Fibroblast of skin of abdomen (primary cell): ENCODE data around the gene HAUS6.
"Not testable (repeated sequence)": the region's sequence is repeated elsewhere in the genome, so short reads cannot be mapped to it uniquely, and the experiment has no call there.

Source experiments
- DNase-seq: peaks from one replicate; pipeline ENCODE4 v3.0.0-alpha.2; 2013

HAUS6 gene

DNA sequence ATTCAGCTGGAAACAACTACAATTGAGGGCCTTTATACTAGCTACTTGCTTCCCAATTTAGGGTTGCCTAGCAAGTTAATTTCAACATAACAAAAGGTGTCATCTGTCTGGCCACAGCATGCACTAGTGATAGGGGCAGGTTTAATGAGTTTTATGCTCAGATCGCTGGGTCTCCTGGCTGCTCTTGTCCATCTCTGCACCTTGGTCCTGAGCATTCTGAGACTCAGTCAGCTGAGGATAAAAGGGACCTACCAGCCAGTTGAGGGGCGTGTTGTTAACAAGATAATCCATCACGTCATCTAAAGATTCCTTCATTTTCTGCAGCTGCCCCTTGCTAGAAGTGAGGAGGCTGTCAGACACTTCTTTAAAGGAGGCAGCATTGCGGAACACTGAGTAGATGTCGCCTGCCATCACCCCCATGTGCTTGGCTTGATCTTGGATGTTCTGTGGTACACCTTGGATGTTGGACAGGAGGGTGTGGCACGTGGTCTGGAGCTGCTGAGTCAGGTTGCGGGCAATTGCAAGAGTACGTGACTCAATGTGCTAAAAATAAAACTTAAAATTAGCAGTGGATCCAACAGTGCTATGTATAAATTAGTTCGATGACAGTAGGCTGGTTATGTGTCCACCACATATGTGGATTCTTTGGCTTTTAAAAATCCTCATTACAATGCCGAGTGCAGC, 13.5 kb upstream of the HAUS6 start:
- DNase-seq = peak; percentile 61

DNA sequence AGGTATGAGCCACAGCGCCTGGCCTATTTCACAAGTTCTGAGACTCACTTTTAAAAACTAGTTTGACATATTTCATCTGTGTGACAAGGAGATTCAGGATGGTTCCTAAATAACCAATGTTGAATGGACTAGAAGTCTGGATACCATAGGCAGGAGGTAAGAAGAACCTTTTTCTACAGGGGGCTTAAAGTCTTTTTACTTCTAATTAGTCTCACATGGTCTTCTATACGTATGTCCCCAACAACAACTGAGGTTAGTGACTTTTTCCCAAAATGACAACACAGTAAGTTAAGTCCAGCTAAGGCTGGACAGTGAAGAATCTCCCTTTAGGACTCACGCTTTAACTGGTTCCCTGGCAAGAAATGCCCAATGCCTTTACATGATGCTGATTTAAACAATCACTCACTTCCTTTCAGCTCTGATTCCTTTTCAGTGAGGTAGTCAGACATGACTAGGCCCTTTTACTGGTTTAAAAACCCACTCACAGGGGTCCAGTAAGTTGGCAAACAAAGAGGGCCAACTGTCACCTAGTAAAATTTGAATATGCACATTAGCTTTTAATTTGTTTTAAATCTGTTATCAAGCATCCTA, 12.1 kb upstream of the HAUS6 start:
- DNase-seq = no peak

DNA sequence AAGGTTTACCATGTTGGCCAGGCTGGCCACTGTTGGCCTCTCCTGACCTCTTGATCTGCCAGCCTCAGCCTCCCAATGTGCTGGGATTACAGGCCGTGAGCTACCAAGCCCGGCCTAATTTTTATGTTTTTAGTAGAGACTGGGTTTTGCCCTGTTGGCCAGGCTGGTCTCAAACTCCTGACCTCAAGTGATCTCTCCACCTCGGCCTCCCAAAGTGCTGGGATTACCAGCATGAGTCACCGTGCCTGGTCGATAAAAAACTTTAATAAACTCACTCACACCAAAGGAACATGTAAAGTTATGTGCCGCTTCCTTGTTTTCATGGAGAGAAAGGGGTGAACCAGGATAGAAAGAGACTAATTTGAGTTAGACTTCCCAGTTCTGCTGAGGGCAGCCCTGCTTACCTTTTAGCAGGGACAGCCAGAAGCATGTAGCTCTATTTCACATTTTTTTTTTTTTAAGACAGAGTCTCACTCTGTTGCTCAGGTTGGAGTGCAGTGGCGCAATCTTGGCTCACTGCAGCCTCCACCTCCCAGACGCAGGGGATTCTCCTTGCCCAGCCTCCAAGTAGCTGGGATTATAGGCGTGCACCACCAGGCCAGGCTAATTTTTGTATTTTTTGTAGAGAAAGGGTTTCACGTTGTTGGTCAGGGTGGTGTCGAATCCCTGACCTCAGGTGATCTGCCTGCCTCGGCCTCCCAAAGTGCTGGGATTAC, 11.4 kb upstream of the HAUS6 start:
- DNase-seq = no peak

- DNase-seq = not testable (repeated sequence)
Measured at GRCh38 chr9:19113064-19113611, 10.4 kb upstream of the HAUS6 start.

- DNase-seq = no peak
Measured at GRCh38 chr9:19108038-19108437, 5.3 kb upstream of the HAUS6 start.

GRCh38 chr9:19104515-19105282, 2.0 kb upstream of the HAUS6 start:
- peak; percentile 56 for DNase-seq

GRCh38 chr9:19102181-19102630, 498 bp downstream of the HAUS6 start:
- no peak for DNase-seq

DNA sequence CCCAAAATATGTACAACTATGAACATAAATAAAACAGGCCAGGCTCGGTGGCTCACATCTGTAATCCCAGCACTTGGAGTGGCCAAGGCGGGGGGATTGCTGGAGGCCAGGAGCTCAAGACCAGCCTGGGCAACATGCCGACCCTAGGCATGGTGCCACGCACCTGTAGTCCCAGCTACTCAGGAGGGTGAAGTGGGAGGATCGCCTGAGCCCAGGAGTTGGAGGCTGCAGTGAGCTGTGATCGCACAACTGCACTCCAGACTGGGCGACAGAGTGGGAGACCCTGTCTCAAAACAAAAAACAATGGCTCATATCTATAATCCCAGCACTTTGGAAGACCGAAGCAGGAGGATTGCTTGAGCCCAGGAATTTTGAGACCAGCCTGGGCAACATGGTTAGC, 1.5 kb downstream of the HAUS6 start:
- DNase-seq = no peak

DNA sequence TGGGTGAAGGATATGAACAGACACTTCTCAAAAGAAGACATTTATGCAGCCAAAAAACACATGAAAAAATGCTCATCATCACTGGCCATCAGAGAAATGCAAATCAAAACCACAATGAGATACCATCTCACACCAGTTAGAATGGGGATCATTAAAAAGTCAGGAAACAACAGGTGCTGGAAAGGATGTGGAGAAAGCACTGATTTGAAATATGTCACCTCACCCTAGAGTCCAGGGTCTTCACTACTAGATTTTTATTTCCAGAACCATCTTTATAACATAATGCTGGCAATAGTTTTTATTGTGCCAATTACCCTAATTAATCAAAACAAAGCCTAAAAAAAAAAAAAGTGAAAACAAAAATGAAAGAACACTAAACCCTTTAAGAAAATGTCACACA, 5.3 kb downstream of the HAUS6 start:
- not testable (repeated sequence) for DNase-seq

GRCh38 chr9:19087106-19088000, 15.4 kb downstream of the HAUS6 start:
- DNase-seq = no peak

DNA sequence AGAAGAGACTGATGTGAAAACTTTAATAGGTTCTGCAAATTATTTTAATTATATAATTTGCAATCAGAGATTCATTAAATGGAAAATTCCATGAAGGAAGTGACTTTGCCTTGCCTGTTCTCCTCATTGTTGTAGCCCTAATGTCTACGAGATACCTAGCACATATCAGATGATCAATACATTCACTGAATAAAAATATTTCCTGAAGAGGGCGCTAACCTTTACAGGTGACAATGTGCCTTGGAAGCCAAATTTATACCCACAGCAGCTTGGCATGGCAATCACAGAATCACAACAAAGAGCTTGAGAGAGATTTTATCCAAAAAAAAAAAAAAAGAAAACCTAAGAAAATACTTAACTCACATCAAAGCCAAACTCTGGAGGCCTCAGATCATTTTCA, 17.4 kb downstream of the HAUS6 start:
- no peak for DNase-seq

DNA sequence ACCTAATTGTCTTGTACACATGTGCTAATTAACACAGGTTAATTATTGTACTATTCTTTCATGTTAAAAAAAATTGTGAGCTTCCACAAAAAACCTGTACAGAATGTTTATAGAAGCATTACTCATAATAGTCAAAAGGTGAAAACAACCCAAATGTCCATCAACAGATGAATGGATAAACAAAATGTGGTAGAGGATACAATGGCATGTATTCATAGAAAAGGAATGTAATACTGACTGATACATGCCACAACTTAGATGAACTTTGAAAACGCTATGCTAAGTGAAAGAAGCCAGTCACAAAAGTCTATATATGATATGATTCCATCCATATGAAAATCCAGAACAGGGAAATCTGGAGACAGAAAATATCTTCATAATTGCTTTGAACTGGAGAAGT, 27.9 kb downstream of the HAUS6 start:
- no peak for DNase-seq

GRCh38 chr9:19074229-19074628, 28.5 kb downstream of the HAUS6 start:
- DNase-seq = no peak

DNA sequence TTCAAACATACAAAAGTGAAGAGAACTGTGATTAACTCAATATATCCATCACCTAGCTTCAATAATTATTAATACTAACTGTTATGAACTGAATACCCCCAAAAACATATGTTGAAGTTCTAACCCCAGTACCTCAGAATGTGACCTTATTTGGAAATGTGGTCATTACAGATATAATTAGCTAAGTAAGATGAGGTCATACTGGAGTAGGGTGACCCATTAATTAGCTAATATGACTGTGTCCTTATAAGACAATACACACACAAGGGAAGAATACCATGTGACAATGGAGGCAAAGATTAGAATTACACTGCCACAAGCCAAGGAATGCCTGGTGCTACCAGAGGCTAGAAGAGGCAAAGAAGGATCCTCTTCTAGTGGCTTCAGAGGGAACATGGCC, 45.7 kb downstream of the HAUS6 start:
- DNase-seq = no peak

GRCh38 chr9:19050637-19051591, 51.8 kb downstream of the HAUS6 start:
- DNase-seq = no peak

- peak; percentile 39 for DNase-seq
Measured at GRCh38 chr9:19049917-19050636, 52.6 kb downstream of the HAUS6 start.

DNA sequence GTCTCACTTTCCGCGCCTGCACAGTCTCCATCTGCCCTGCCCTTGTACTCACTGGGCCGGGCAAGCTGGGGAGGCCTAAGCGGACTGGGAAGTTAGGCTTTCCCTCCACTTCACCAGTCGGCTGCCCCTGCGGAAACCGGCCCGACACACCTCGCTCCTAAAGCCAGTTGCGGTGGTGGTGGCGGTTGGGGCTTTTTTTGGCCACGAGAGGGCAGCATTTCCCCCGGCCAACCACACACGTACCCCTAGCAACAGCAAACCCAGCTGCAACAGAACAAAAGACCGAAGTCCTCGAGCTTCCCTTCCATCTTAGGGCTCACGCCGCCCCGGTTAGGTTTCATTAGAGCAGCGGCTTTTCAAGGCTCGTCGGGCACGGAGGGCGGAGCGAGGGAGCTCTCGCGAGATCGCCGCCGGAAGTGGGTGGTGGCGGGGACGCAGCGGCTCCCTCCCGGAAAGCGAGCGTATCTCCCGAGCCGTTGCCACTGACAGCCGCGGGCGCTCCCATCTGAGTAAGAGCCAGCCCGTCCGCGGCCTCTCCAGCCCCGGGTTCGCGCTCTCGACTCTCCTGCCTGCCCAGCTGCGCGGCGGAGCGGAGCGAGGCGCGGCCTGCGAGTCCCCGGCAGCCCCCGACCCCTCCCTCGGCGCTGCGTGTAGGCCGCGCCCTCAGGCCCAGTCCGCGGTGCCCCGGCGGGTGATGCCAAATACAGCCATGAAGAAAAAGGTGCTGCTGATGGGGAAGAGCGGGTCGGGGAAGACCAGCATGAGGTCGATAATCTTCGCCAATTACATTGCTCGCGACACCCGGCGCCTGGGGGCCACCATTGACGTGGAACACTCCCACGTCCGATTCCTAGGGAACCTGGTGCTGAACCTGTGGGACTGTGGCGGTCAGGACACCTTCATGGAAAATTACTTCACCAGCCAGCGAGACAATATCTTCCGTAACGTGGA, 53.5 kb downstream of the HAUS6 start, which contains the start of gene RRAGA:
Gene RRAGA, plus strand, starts transcription at position 462 of the 951 bp plus-strand sequence. Its CDS starts 233 bp downstream, at position 695.
- DNase-seq = peak; percentile 98

- no peak for DNase-seq
Measured at GRCh38 chr9:19036611-19037010, 66.1 kb downstream of the HAUS6 start.
